Fibroblast of mammary gland (primary cell): ENCODE results near the gene ADAMTS3.
A peak's percentile ranks its signal among the peaks of the same experiment; 100 is the strongest.

Experiments used
- DNase-seq: peaks from one replicate; pipeline ENCODE4 v3.0.0-alpha.2; 2010; ENCODE audit warnings: low read depth
- H3K4me3 ChIP-seq: 2 replicates; pipeline ENCODE4 v1.5.1; 2011; ENCODE audit warnings: low read depth, mild to moderate bottlenecking, low read length, moderate library complexity; ENCODE audit not compliant: control insufficient read depth
- CTCF ChIP-seq: conservative IDR thresholded peaks from 2 replicates; pipeline ENCODE4 v1.5.1; 2011; ENCODE audit warnings: low read depth, low read length, inconsistent platforms; ENCODE audit not compliant: control insufficient read depth, insufficient read depth

The ADAMTS3 gene

GRCh38 chr4:72377491-72378194 lies 191.4 kb downstream of the ADAMTS3 start:
- no peak for DNase-seq
- no peak for TF ChIP-seq CTCF

GRCh38 chr4:72376901-72377300 lies 192.1 kb downstream of the ADAMTS3 start:
- TF ChIP-seq CTCF: no peak
- H3K4me3 ChIP-seq: no peak overlapping the region
- DNase-seq: no peak

More at GRCh38 chr4:72377491-72378194, 191.4 kb downstream of the ADAMTS3 start:
- H3K4me3 ChIP-seq: no peak overlapping the region

DNA sequence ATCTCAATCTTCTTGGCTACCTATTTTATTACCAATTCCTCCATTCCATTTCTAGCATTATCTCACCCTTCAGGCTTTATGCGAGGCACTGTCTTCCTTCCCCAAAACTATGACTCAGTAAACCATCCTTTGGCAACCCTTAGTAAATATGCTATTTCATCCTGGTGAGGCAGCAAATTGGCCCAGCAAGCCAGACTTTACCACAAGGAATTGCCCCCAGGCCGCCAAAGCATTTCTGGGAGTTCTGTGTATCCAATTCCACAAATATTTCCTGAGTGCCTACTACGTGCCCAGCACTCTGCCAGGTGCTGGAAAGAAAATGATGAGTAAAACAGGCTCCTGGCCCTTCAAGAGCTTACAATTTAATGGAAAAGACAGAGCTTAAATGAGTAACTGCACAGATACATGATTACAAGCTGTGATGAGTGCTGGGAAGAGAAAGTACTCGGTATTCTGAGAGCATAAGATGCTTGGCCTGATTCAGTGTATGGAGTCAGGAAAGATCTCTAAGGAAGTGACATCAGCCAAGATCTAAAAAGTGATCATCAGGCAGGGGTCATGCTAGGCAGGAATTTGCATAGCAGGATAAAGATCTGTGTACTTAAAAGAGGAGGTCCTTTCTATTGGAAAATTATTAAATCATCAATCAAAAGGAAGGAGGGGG lies 193.8 kb downstream of the ADAMTS3 start:
- peak; percentile 70 for DNase-seq
- TF ChIP-seq CTCF: no peak
- H3K4me3 ChIP-seq: no peak overlapping the region

DNA sequence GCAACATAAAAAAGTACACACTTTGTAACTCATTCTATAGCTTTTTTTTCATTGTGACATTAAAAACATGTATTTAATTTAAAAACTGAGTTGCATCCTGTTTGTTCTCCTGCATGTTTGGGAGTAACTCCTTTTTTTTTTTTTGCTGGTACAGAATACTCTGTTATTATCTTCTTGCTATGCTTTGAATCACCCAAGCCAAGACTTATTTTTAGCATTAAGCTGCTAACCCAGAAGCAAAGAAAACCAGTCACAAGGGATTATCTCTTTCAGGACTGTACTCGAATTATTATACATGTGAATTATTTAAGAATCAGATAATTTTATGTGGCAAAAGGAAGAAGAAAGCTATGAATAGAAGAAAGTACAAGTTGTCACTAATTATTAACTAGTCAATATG lies 194.9 kb downstream of the ADAMTS3 start:
- no peak overlapping the region for H3K4me3 ChIP-seq
- DNase-seq: no peak
- TF ChIP-seq CTCF: no peak

GRCh38 chr4:72366601-72367000 lies 202.4 kb downstream of the ADAMTS3 start:
- H3K4me3 ChIP-seq: no peak overlapping the region
- no peak for TF ChIP-seq CTCF
- DNase-seq: peak; percentile 40

DNA sequence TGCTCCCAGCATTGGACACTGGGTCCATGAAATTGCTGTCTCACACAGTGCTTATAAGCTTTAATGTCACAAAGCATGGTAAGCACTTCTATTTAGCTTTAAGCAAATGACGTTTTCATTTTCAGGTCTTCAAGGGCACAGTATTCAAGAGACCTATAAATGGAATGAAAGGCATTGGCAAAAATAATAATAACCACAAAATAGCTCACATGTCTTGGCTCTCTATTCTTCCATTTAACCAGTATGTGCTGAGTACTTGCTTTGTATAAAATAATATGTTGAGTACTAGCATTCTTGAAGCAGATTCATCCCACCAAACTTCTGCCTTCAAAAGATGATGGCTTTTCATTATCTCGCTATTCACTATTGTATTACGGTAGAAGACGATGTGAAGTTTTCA lies 203.0 kb downstream of the ADAMTS3 start:
- no peak overlapping the region for H3K4me3 ChIP-seq
- no peak for DNase-seq
- TF ChIP-seq CTCF: no peak
